HG02852 (cell line): ENCODE results near the gene C10orf105.

Source experiments
- ATAC-seq: cut with Tn5 transposase; IDR thresholded peaks from one replicate; pipeline ENCODE4 v1.9.1; 2021; ENCODE audit warnings: mild to moderate bottlenecking, moderate library complexity; ENCODE audit not compliant: unreplicated experiment

C10orf105 gene

GRCh38 chr10:71717056-71717455 is 2.5 kb downstream of the C10orf105 start:
- ATAC-seq, result no peak

GRCh38 chr10:71716426-71716825 is 3.2 kb downstream of the C10orf105 start:
- ATAC-seq, result no peak

- ATAC-seq, result no peak
Observed at GRCh38 chr10:71715860-71716259, 3.7 kb downstream of the C10orf105 start.

- ATAC-seq, result no peak
Observed at GRCh38 chr10:71715026-71715425, 4.6 kb downstream of the C10orf105 start.

- ATAC-seq, result no peak
Observed at GRCh38 chr10:71714592-71714991, 5.0 kb downstream of the C10orf105 start.

- ATAC-seq, result no peak
Observed at GRCh38 chr10:71714031-71714410, 5.6 kb downstream of the C10orf105 start.

GRCh38 chr10:71713135-71714030 is 6.2 kb downstream of the C10orf105 start:
- ATAC-seq, result no peak

GRCh38 chr10:71712572-71713134 is 6.9 kb downstream of the C10orf105 start:
- no peak for ATAC-seq

GRCh38 chr10:71712170-71712569 is 7.4 kb downstream of the C10orf105 start:
- no peak for ATAC-seq

GRCh38 chr10:71711052-71711623 is 8.4 kb downstream of the C10orf105 start:
- ATAC-seq, result no peak

GRCh38 chr10:71710519-71710918 is 9.1 kb downstream of the C10orf105 start:
- no peak for ATAC-seq

- no peak for ATAC-seq
Observed at GRCh38 chr10:71708897-71709882, 10.4 kb downstream of the C10orf105 start.

GRCh38 chr10:71708301-71708703 is 11.3 kb downstream of the C10orf105 start:
- no peak for ATAC-seq

- no peak for ATAC-seq
Observed at GRCh38 chr10:71707240-71707789, 12.3 kb downstream of the C10orf105 start.

GRCh38 chr10:71706216-71707121 is 13.1 kb downstream of the C10orf105 start:
- no peak for ATAC-seq

GRCh38 chr10:71705582-71705981 is 14.0 kb downstream of the C10orf105 start:
- ATAC-seq, result no peak

- no peak for ATAC-seq
Observed at GRCh38 chr10:71704816-71705215, 14.8 kb downstream of the C10orf105 start.

GRCh38 chr10:71703577-71703976 is 16.0 kb downstream of the C10orf105 start:
- no peak for ATAC-seq

GRCh38 chr10:71701496-71702132 is 18.0 kb downstream of the C10orf105 start:
- ATAC-seq, result no peak
